GM12878 (cell line): ENCODE data around the gene MGAT3. TPM values are rescaled to one million over a fixed set of nuclear protein-coding genes. Genes with fewer than 3 reads are reported as not detected.

ENCODE experiments used
- ATF2 ChIP-seq: IDR thresholded peaks from 2 replicates; pipeline ENCODE4 v1.6.1; 2012; ENCODE audit warnings: low read length, inconsistent platforms
- CBX5 ChIP-seq: sonication (generic); IDR thresholded peaks from 2 replicates; pipeline ENCODE4 v1.6.1; 2016; ENCODE audit warnings: low read depth, moderate library complexity, mild to moderate bottlenecking, inconsistent platforms
- FOXM1 ChIP-seq: IDR thresholded peaks from 2 replicates; pipeline ENCODE4 v1.6.1; 2012; ENCODE audit warnings: low read depth, mild to moderate bottlenecking, inconsistent platforms, low read length, moderate library complexity
- HCFC1 ChIP-seq: fragments of 150-350 bp; IDR thresholded peaks from 2 replicates; pipeline ENCODE4 v1.6.1; 2014; ENCODE audit warnings: low read length
- HSF1 ChIP-seq: fragments of 150-350 bp; IDR thresholded peaks from 2 replicates; pipeline ENCODE4 v1.6.1; 2014; ENCODE audit warnings: mild to moderate bottlenecking, low read depth, low read length
- IRF5 ChIP-seq: fragments of 450-650 bp; IDR thresholded peaks from 2 replicates; pipeline ENCODE4 v1.6.1; 2017; ENCODE audit warnings: borderline replicate concordance
- MEF2A ChIP-seq: IDR thresholded peaks from 2 replicates; pipeline ENCODE4 v1.6.1; 2011; ENCODE audit warnings: low read depth, mild to moderate bottlenecking, low read length, moderate library complexity; ENCODE audit not compliant: insufficient read depth
- MLLT1 ChIP-seq: fragments of 450-650 bp; IDR thresholded peaks from 2 replicates; pipeline ENCODE4 v1.6.1; 2016; ENCODE audit warnings: mild to moderate bottlenecking
- NBN ChIP-seq: fragments of 450-650 bp; IDR thresholded peaks from 2 replicates; pipeline ENCODE4 v1.6.1; 2016
- NFYA ChIP-seq: IDR thresholded peaks from 2 replicates; pipeline ENCODE4 v1.6.1; 2011; ENCODE audit warnings: low read depth, mild to moderate bottlenecking, low read length, improper control_type of control experiment, borderline replicate concordance
- NR2C2 ChIP-seq: IDR thresholded peaks from 2 replicates; pipeline ENCODE4 v1.6.1; 2011; ENCODE audit warnings: borderline replicate concordance, low read depth; ENCODE audit not compliant: control insufficient read depth, insufficient read length
- RB1 ChIP-seq: fragments of 450-650 bp; formaldehyde crosslinking; IDR thresholded peaks from 2 replicates; pipeline ENCODE4 v1.6.1; 2017; ENCODE audit warnings: mild to moderate bottlenecking, borderline replicate concordance
- SPI1 ChIP-seq: IDR thresholded peaks from 2 replicates; pipeline ENCODE4 v1.6.1; 2011; ENCODE audit warnings: low read depth, mild to moderate bottlenecking, low read length, moderate library complexity, borderline replicate concordance; ENCODE audit not compliant: insufficient read depth
- ZBED1 ChIP-seq: IDR thresholded peaks from 2 replicates; pipeline ENCODE4 v1.6.1; 2016; ENCODE audit warnings: borderline replicate concordance
- ZSCAN29 ChIP-seq: fragments of 450-650 bp; IDR thresholded peaks from 2 replicates; pipeline ENCODE4 v1.6.1; 2017; ENCODE audit warnings: mild to moderate bottlenecking, moderate library complexity
- polyA plus RNA-seq, 11 experiments: library from polyadenylated mRNA; depleted of rRNA in 4 of 11; unstranded in 6 of 11; stranded (reverse) in 5 of 11; fragments of >200 nt; fragmentation: Nextera tagmentation in 4 of 11; fragmentation: Illumina TruSeq in 1 of 11; extraction: Ambion mirVana in 4 of 11; extraction: Trizol in 1 of 11; gene quantifications; 1 replicate in 1 of 11; 2 replicates in 10 of 11; pipeline versions ENCODE4 v1.2.1 to v1.2.3, GENCODE V29; 2011 to 2016; ENCODE audit warnings: inconsistent platforms in 2 of 11, missing spikeins in 2 of 11, low read depth in 1 of 11
- total RNA-seq, 4 experiments: library from RNA; depleted of rRNA in 3 of 4; stranded (reverse); fragments of >200 nt in 3 of 4; fragmentation: Illumina TruSeq in 1 of 4; extraction: Trizol in 1 of 4; gene quantifications; 2 replicates each; pipeline versions ENCODE4 v1.2.1 to v1.2.3, GENCODE V29; 2013 to 2021
- TF ChIP-seq, protein P1 (sequence below): fragments of 450-650 bp; IDR thresholded peaks from 2 replicates; pipeline ENCODE4 v1.6.1; 2017; ENCODE audit warnings: mild to moderate bottlenecking, moderate library complexity
- TF ChIP-seq, protein P2 (sequence below): IDR thresholded peaks from 2 replicates; pipeline ENCODE4 v1.6.1; 2011; ENCODE audit warnings: low read depth, mild to moderate bottlenecking, low read length, moderate library complexity, borderline replicate concordance; ENCODE audit errors: extremely low read depth
- TF ChIP-seq, protein P3 (sequence below): IDR thresholded peaks from 2 replicates; pipeline ENCODE4 v1.6.1; 2011; ENCODE audit warnings: borderline replicate concordance, low read depth, mild to moderate bottlenecking, moderate library complexity, mixed read lengths, low read length; ENCODE audit not compliant: insufficient read depth; ENCODE audit errors: extremely low read length

Gene MGAT3
- total and polyA plus RNA-seq, 10 of the 15 experiments (the other 5 are each of a cell fraction or from before 2014, with no cell fraction given), result 0.32 to 40.2 (median 11.9) TPM

- TF ChIP-seq, protein P1, sequence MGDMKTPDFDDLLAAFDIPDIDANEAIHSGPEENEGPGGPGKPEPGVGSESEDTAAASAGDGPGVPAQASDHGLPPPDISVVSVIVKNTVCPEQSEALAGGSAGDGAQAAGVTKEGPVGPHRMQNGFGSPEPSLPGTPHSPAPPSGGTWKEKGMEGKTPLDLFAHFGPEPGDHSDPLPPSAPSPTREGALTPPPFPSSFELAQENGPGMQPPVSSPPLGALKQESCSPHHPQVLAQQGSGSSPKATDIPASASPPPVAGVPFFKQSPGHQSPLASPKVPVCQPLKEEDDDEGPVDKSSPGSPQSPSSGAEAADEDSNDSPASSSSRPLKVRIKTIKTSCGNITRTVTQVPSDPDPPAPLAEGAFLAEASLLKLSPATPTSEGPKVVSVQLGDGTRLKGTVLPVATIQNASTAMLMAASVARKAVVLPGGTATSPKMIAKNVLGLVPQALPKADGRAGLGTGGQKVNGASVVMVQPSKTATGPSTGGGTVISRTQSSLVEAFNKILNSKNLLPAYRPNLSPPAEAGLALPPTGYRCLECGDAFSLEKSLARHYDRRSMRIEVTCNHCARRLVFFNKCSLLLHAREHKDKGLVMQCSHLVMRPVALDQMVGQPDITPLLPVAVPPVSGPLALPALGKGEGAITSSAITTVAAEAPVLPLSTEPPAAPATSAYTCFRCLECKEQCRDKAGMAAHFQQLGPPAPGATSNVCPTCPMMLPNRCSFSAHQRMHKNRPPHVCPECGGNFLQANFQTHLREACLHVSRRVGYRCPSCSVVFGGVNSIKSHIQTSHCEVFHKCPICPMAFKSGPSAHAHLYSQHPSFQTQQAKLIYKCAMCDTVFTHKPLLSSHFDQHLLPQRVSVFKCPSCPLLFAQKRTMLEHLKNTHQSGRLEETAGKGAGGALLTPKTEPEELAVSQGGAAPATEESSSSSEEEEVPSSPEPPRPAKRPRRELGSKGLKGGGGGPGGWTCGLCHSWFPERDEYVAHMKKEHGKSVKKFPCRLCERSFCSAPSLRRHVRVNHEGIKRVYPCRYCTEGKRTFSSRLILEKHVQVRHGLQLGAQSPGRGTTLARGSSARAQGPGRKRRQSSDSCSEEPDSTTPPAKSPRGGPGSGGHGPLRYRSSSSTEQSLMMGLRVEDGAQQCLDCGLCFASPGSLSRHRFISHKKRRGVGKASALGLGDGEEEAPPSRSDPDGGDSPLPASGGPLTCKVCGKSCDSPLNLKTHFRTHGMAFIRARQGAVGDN, result no peak
- TF ChIP-seq ZSCAN29 (no peak), FOXM1 (no peak), NFYA (no peak), HSF1 (no peak), RB1 (no peak), MEF2A (no peak), IRF5 (no peak), HCFC1 (no peak), NR2C2 (no peak), MLLT1 (peak; percentile 93), ATF2 (no peak), ZBED1 (no peak), SPI1 (no peak), NBN (no peak), CBX5 (no peak)
- TF ChIP-seq, protein P2, sequence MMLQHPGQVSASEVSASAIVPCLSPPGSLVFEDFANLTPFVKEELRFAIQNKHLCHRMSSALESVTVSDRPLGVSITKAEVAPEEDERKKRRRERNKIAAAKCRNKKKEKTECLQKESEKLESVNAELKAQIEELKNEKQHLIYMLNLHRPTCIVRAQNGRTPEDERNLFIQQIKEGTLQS, result no peak
- TF ChIP-seq, protein P3, sequence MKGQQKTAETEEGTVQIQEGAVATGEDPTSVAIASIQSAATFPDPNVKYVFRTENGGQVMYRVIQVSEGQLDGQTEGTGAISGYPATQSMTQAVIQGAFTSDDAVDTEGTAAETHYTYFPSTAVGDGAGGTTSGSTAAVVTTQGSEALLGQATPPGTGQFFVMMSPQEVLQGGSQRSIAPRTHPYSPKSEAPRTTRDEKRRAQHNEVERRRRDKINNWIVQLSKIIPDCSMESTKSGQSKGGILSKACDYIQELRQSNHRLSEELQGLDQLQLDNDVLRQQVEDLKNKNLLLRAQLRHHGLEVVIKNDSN, result no peak
Observed at GRCh38 chr22:39456522-39457197, at the start of gene MGAT3 (continued).
